HG03521 (cell line): ENCODE data around the gene TSEN54.

Source experiments
- ATAC-seq: cut with Tn5 transposase; IDR thresholded peaks from one replicate; pipeline ENCODE4 v1.9.1; 2021; ENCODE audit warnings: mild to moderate bottlenecking, moderate library complexity; ENCODE audit not compliant: unreplicated experiment

TSEN54 gene

DNA sequence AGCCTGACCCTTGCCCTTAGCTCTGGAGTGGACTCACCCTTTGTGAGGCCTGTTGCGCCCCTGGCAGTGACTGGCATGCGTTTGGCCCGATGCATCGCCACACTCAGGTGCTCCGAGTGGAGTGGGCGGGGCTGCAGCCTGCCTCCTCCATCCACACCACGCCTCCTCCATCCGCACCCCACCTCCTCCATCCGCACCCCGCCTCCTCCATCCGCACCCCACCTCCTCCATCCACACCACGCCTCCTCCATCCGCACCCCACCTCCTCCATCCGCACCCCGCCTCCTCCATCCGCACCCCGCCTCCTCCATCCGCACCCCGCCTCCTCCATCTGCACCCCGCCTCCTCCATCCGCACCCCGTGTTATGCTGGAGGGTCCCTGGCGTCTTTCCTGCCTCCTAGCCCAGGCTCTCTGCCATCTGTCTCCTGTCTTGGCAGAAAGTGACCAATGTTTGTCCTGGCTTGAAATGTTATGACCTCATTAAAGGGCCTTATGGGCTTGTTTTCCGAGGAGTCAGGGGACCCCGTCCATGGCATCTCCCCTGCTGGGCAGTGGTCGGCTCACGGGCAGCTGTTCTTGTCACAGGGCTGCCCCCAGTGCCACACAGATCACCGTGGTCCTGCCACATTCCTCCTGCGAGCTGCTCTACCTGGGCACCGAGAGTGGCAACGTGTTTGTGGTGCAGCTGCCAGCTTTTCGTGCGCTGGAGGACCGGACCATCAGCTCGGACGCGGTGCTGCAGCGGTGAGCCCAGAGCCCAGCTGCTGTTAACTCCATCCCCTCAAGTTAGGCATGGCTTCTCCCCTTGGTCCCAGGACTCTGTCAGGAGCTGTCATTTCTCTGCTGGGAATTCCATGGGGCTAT is 42.6 kb downstream of the TSEN54 start:
- ATAC-seq: no peak

DNA sequence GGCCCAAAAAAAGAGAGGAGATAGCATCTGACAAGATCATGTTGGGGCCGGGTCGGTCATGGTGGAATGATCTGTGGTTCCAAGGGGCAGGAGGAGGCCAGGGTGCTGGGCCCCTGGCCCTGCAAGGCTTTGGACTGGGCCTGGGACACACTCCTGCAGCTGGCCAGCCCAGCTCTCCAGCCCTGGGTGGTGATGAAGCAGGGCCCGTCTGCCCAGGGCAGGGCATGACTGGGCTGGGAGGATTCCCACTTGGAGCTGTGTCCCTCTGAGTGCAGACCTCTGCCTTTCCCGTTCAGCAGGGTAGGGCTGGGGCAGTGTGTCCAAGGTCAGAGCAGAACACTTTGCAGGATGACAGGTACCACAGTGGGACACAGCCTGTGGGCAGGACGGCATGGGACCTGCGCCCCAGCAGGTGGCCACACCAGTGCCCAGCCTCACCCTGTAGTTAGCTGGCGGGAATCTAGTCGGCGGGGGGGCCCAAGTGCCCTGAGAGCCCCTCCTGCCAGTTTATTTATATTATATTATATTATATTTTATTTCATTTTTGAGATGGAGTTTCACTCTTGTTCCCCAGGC is 43.7 kb downstream of the TSEN54 start:
- ATAC-seq: no peak

DNA sequence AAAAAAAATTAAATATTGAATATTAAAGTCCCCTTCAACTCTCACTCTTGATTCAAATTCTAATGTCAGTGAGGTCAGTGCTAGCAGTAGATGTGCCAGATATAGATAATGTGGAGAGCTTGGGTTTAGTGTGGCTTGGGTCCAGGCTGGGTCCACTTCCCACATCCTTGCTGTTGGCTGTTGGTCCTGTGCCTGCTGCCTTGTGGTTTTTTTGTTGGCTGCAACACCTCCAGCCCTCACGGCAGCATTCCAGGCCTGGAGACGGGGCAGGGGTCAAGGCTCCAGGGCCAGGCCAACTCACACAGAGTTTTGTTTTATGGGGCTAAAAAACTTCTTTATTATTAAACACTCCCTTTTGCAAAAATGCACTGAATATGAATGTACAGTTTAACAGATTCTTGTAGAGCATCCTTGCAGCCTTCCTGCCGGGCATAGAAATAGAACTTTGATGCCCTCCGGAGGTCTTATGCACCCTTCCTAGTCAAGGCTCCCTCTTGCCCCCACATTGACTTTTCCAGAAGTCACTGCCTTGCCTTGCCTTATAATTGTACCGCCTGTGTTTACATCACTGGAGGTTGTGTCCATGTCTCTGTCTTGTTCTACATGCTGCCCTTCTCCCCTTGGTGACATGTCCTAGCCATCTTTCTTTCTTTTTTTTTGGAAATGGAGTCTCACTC is 45.7 kb downstream of the TSEN54 start:
- ATAC-seq: no peak

DNA sequence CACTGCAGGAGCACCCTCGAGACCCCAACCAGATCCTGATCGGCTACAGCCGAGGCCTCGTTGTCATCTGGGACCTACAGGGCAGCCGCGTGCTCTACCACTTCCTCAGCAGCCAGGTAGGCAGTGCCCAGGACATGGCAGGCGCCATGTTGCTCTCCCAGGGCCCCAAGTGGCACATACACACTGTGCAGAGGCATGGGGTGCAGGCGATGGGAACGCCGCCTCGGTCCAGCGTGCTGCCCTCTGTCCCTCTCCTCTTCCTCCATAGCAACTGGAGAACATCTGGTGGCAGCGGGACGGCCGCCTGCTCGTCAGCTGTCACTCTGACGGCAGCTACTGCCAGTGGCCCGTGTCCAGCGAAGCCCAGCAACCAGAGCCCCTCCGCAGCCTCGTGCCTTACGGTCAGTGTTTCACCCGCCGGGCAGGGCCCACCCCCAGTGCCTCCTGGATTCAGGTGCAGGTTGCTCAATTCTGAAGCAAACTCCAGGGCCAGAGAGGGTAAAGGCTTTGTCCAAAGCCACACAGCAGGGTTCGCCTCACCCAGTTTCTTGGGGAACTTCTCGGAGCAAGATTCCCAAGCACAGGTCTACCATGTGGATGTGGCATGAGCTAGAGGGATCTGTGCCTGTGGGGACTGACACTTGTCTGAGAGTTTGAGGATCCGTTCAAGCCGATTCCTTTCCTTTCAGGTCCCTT is 46.9 kb downstream of the TSEN54 start:
- ATAC-seq: no peak

DNA sequence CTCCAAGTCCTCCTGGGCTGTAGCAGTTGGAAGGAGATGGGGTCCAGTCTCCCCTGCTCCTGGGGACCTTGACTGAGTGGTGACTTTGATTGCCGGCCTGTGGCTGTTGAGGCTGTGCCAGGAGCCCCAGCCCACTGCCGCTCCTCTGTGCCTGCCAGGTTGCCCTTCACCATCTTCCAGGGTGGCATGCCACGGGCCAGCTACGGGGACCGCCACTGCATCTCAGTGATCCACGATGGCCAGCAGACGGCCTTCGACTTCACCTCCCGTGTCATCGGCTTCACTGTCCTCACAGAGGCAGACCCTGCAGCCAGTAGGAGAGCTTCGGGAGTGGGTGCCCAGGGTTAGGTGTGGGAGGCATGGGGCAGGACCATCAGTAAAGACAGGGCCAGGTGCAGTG is 47.9 kb downstream of the TSEN54 start:
- ATAC-seq: no peak

DNA sequence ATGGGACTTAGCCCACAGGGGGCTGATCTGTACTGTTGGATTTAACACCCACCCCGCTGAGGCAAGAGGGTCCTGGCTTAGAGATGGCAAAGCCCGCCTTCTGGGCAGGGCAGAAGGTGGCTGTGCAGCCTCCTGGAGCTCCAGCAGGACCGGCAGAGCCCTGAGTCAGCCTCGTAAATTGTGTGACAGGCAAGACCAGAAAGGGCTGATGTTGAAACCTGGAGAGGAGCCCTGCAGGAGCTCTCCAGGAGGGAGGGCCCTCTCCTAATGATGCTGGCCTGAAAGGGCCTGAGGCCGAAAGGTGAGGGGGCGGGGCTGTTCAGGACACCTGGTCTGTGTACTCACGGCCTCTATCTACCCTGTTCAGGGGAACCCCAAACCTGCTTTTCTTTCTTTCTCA is 48.7 kb downstream of the TSEN54 start:
- ATAC-seq: no peak

DNA sequence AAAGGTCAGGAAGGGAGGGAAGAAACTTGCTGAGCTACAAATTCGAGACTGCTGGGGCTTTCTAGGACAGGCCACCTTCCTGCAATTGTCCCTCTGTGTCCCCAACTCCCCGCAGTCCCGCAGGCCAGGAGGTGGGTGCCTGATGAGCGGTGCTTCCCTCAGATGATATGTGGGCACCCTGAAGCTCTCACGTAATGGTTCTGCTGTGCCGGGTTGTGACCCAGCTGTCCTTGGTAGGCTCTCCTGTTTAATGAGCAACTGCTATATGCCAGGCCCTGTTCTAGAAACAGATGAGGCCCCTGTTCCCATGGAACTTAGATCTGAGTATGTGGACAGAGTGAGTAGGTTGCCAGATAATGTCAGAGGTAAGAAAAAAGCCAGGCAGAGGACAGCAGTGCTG is 49.3 kb downstream of the TSEN54 start:
- no peak for ATAC-seq

DNA sequence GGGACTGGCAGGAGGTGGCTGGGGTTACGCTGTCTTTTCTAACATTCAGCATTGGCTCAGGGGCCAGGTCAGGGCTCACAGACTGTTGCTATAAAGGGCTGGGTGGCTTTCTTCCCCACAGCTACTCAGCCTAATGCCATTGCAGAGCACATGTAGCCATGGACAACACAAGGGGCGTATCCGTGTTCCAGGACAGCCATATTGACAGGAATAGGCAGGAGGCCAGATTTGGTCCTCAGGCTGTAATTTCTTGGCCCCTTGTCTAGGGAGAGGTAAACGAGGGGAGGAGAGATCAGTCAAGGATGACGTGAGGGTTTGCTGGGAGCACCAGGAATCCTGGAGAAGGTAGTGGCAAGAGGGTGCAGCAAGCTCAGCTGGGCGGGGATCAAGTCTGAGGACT is 50.1 kb downstream of the TSEN54 start:
- ATAC-seq: no peak

DNA sequence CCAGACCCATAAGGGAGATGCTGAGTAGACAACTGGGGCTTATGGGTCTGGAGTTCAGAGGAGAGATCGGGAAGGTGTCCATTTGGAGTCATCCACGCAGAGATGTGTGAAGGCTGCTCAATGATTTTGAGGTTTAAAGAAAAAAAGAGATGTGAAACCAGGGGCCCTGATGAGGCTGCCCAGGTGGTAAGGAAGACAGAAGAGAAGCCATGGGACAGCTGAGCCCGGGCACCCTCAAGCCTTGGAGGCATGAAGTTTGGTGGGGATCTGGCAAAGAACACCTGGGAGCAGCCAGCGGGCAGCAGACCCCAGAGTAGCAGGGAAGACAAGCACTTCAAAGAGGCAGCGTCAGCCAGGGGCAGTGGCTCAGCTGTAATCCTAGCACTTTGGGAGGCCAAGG is 50.5 kb downstream of the TSEN54 start:
- no peak for ATAC-seq

DNA sequence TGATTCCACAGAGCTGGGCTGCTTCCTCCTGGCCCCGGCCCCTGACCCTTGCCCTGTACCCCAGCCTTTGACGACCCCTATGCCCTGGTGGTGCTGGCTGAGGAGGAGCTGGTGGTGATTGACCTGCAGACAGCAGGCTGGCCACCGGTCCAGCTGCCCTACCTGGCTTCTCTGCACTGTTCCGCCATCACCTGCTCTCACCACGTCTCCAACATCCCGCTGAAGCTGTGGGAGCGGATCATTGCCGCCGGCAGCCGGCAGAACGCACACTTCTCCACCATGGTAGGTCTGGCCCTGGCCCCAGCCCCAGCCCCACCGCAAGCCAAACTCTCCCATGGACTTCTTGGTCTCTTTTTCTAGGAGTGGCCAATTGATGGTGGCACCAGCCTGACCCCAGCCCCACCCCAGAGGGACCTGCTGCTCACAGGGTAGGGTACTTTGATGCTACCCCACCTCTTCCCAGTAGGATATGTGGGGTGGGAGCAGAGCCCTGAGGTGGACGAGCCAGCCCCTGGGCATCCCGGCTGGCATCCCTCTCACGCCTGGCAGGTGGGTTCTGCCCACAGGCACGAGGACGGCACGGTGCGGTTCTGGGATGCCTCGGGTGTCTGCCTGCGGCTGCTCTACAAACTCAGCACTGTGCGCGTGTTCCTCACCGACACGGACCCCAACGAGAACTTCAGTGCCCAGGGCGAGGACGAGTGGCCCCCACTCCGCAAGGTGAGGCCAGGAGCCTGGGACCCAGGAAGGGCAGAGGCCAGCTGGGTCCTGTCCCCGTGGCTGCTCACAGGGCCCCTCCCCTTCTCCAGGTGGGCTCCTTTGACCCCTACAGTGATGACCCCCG is 52.3 kb downstream of the TSEN54 start:
- no peak for ATAC-seq

DNA sequence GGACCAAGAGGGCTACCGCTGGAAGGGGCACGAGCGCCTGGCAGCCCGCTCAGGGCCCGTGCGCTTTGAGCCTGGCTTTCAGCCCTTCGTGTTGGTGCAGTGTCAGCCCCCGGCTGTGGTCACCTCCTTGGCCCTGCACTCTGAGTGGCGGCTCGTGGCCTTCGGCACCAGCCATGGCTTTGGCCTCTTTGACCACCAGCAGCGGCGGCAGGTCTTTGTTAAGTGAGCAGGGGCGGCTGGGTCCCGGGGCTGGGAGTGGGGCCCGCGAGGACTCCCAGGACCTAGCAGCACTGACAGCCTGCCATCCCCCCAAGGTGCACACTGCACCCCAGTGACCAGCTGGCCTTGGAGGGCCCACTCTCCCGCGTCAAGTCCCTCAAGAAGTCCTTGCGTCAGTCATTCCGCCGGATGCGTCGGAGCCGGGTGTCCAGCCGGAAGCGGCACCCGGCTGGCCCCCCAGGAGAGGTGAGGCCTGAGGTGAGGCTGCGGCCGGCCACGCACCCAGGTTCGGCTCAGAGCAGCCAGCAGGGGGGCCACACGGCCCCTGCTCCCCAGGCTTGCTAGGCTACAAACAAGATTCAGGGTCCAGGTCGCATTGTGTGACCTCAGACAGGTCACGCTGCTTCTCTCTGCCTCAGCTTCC is 53.8 kb downstream of the TSEN54 start:
- no peak for ATAC-seq

DNA sequence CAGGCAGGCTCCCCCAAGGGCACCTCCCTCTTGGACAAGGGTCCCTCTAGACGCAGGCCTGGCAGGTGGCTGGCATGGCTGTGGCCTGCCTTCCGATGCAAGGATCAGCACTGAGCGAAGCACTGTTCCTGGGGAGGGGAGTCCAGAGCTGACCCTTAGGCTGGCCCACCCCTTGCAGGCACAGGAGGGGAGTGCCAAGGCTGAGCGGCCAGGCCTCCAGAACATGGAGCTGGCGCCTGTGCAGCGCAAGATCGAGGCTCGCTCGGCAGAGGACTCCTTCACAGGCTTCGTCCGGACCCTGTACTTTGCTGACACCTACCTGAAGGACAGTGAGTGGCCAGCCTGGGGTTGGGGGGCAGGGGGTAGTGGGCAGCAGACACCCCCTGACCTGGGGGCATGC is 54.4 kb downstream of the TSEN54 start:
- ATAC-seq: no peak

DNA sequence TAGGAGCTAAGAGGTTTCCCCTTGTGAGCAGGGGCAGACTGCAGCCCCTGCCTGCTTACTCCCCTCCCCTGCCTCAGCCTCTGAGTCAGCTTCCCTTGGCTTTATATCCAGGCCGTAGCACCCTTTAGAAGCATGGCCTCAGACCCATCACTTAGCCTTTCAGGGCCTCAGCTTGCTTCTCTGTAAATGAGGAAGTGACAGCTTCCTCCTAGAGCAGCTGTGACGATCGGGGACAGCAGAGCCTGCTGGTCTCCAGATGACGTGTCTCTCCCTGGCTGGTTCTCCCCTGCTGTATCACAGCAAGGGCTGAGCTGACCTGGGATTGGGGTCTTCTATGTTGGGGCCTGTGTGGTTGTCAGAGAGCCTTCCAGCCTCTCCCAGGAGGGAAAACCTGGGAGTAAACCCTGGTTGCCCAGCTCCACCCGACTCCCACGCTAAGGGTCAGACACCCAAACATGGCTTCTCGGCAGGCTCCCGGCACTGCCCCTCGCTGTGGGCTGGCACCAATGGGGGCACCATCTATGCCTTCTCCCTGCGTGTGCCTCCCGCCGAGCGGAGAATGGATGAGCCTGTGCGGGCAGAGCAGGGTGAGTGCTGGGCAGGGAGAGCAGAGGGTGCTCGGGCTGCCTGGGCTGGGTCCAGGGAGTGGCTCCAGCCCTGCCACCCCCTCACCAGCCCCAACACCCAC is 55.0 kb downstream of the TSEN54 start:
- ATAC-seq: no peak

DNA sequence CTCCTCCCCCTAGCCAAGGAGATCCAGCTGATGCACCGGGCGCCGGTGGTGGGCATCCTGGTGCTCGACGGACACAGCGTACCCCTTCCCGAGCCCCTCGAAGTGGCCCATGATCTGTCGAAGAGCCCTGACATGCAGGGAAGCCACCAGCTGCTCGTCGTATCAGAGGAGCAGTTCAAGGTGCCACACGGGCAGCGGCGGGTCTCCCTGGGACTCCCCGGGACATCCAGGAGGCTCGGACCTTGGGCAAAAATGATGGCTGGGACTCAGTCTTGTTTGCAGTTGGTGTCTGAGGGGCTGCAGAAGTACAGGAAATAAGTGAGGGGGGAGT is 55.5 kb downstream of the TSEN54 start:
- no peak for ATAC-seq

DNA sequence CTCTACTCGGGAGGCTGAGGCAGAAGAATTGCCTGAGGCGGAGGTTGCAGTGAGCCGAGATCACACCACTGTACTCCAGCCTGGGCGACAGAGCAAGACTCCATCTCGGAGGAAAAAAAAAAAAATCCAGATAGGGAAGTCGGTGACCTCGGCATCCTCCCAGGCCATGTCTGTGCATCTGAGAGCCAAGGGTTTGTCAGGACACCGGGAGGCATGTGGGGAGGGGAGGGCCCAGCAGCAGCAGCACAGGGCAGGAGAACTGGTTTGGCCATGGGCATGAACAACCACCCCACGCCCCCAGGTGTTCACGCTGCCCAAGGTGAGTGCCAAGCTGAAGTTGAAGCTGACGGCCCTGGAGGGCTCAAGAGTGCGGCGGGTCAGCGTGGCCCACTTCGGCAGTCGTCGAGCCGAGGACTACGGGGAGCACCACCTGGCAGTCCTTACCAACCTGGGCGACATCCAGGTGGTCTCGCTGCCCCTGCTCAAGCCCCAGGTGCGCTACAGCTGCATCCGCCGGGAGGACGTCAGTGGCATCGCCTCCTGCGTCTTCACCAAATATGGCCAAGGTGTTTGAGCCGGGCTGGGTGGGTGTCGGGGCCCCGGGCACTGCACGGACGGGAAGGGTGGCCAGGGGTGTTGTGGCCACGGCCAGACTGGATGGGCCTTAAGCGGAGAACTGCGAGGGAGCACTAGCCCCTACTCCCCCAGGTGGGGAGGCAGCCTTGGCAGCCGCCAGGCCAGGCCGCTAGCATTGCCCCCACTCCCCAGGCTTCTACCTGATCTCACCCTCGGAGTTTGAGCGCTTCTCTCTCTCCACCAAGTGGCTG is 56.6 kb downstream of the TSEN54 start:
- no peak for ATAC-seq

DNA sequence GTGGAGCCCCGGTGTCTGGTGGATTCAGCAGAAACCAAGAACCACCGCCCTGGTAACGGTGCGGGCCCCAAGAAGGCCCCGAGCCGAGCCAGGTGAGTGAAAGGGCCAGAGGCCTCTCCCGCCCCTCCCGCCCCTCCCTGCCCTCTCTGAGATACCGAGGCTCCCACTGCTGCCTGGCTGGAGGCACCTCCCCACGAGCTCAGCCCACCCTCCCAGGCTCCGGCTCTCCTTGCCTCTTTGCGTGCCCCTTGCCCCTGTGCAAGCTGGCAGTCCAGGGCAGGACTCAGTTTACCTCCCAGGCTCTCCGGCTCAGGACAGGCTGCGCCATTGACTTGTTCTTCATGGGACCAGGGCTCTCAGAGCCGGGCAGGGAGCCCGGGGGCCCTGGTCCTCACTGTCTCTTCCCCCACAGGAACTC is 57.2 kb downstream of the TSEN54 start:
- no peak for ATAC-seq

DNA sequence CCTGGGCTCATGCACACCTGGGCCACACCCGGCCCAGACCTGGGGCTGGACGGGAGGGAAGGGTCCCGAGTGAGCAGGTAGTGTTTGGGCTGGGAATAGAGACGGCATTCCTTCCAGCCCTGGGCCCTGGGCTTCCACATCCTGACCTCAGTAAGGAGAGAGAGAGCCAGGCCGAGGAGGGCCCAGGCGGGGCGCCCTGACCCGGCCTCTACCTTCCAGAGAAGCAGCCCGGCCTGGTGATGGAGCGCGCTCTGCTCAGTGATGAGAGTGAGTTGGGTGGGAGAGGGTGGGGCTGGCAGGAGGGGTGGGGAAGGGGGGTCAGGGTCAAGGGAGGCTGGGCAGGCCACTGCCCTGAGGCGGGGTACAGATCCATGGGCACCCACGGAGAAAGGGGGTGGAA is 57.7 kb downstream of the TSEN54 start:
- ATAC-seq: no peak
